Aorta (tissue), 5 donors: ENCODE data around the gene ADPRHL1. TPM values are rescaled to one million over a fixed set of nuclear protein-coding genes. Genes with fewer than 3 reads are reported as not detected.

Experiments used
- ATAC-seq: fragments of 200-7000 bp; cut with Tn5 transposase; one replicate; pipeline ENCODE4 v1.9.1; 2022; ENCODE audit warnings: moderate library complexity; ENCODE audit not compliant: low FRiP score
- DNase-seq, 2 donors: peaks; one replicate each; pipeline ENCODE4 v3.0.0-alpha.2; 2020
- H3K27ac ChIP-seq, 2 donors: one replicate each; pipeline ENCODE4 v1.5.1; 2013; ENCODE audit warnings: low read length in 2 of 2, mild to moderate bottlenecking in 2 of 2, moderate library complexity in 2 of 2, control low read depth in 1 of 2, inconsistent platforms in 1 of 2, low read depth in 1 of 2
- H3K27me3 ChIP-seq, 2 donors: one replicate each; pipeline ENCODE4 v1.6.1; 2013; ENCODE audit warnings: control low read depth in 1 of 2, low read length in 1 of 2, mild to moderate bottlenecking in 1 of 2, moderate library complexity in 1 of 2; ENCODE audit not compliant: insufficient read depth in 2 of 2, control insufficient read depth in 1 of 2
- H3K36me3 ChIP-seq, 2 donors: one replicate each; pipeline ENCODE4 v1.6.1; 2013; ENCODE audit warnings: control low read depth in 1 of 2, low read length in 1 of 2, mild to moderate bottlenecking in 1 of 2; ENCODE audit not compliant: insufficient read depth in 2 of 2, control insufficient read depth in 1 of 2
- H3K4me1 ChIP-seq, 2 donors: one replicate each; pipeline ENCODE4 v1.6.1; 2013; ENCODE audit warnings: low read length in 2 of 2, control low read depth in 1 of 2, mild to moderate bottlenecking in 1 of 2, moderate library complexity in 1 of 2; ENCODE audit not compliant: insufficient read depth in 2 of 2, control insufficient read depth in 1 of 2
- H3K4me3 ChIP-seq, 2 donors: one replicate each; pipeline ENCODE4 v1.5.1; 2013; ENCODE audit warnings: low read length in 2 of 2, control low read depth in 1 of 2, mild to moderate bottlenecking in 1 of 2
- H3K9me3 ChIP-seq: one replicate; pipeline ENCODE4 v1.6.1; 2013; ENCODE audit warnings: mild to moderate bottlenecking, low read length; ENCODE audit not compliant: control insufficient read depth
- WGBS, 2 donors: extraction: QIAGEN DNeasy Blood & Tissue Kit; methylation state at CpG; one replicate each; pipeline ENCODE4 v1.1.7; 2013; 5-methylcytosine and 5-hydroxymethylcytosine counted together
- intact Hi-C, 2 donors: fragments of 100-400 bp; cut with DNase I; formaldehyde crosslinking; loops; one replicate each; pipeline versions ENCODE4 v1.14.2 to v1.15.0; 2022
- polyA plus RNA-seq, 2 donors: library from polyadenylated mRNA; stranded (reverse); fragments of 200-250 nt; gene quantifications; one replicate each; pipeline ENCODE4 v1.2.3, GENCODE V29; 2013
- total RNA-seq, 2 donors: library from RNA; stranded (reverse); fragmentation: NEBNext Ultra II Directional; extraction: Animal tissue kit (Norgen Biotek cat#: 25700); gene quantifications; one replicate each; pipeline ENCODE4 v1.2.1, GENCODE V29; 2021
- donor health status: healthy with polysubstance abuse.
- donor health status: Bipolar disorder and iron deficiency.
- donor health status: DM: no; HTN: no; CAD: no.
- donor health status: DM: no; HTN: no; CAD: no.
- donor health status: DM: yes; HTN: yes; CAD: no.

ADPRHL1 gene
- total and polyA plus RNA-seq, 4 donors: 2.0 to 10.8 (median 3.2) TPM

DNA sequence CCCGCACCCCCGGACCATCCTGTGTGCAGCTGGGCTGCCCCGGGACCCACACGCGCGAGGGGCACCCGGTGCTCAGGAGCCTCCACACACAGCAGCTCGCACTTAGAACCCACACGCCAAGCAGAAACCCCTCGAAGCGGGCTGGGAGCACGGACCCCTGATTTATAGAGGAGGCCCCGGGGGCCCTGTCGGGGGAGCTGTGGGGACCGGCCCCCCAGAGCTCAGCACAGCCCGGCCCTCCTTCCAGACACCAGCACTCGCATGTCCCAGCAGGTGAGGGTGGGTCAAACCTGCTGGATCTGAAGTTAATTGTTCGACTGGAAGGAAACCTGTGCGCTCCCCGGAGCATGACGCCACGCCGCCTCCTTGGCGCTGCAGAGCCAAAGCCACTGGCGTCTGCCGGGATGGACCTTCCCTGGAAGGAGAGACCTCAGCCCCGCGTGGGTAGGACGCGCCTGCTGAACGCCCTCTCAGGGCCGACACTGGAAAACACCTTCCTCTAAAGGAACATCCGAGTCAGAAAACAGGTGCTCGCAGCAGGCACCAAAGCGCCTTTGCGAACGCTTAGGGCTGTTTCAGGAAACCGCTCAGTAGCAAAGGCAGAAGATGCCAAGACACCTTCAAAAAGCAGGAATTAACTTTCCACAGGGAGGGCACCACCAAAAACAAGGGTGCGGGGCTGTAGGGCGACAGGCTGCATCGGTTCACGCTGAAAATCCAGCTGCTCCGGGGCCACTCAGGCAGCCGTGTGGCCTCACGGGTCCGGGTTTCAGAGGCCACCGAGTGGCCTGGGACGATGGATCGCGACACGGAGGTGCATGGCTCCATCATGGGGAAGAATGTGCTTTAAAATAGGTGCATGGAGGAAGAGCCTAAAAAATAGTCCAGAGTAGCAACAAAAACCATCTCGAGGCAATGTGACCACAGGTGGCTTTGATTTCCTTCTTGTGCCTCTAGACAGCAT, 51.6 kb downstream of the ADPRHL1 start:
- Histone ChIP-seq H3K4me1 (no peaks in the 10 kb centered on the region), H3K27me3 (no peaks in the 10 kb centered on the region), H3K9me3 (no peaks in the 10 kb centered on the region), H3K4me3 (no peak overlapping the region), H3K36me3 (no peaks in the 10 kb centered on the region), H3K27ac (peak overlapping the region in 1 of 2 donors; percentile 25)
- WGBS, 2 donors: 91 to 95% methylated on average over 52 of the region's 52 CpGs
- peak in 1 of 2 donors; percentile 58 for DNase-seq
- no peak for ATAC-seq
- intact Hi-C loops: no loop called here

DNA sequence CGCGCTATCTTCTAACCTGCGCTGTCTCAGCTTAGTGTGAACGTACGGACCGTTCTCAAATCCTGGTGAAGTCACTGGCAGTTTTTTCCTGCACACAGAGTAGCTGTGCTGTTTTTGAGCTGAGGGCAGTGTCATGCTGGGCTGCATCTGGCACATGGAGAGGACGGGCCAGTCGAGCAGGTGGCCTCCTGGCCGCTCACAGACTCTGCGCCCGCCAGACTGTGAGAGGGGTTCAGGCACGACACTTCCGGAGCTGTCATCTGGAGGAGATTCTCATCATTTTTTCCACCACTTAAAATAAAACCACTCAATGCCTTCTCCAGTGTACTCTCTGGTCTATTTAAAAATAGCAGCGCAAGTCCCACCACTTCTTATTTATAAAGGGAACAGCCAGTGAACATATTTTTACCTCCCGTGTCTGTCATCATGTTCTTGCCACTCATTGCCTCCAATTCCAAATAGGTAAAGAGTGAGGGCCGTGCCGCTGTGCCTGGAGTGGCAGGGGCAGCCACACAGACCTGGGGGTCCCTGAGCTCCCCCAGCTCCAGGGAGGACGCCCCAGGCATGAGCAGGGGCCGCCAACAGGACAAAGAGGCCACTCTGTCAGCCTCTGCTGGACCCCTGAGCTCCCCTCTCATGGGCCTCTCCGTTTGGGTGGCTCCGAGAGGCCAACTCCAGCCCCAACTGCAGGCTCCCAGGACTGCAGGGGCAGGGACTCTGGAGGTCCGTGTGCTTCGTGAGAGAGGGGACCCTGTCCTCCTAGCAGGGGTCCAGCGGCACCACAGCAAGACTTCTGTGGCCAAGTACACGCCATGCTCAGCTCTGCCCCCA, 52.5 kb downstream of the ADPRHL1 start:
- H3K27me3 ChIP-seq: no peaks in the 10 kb centered on the region

DNA sequence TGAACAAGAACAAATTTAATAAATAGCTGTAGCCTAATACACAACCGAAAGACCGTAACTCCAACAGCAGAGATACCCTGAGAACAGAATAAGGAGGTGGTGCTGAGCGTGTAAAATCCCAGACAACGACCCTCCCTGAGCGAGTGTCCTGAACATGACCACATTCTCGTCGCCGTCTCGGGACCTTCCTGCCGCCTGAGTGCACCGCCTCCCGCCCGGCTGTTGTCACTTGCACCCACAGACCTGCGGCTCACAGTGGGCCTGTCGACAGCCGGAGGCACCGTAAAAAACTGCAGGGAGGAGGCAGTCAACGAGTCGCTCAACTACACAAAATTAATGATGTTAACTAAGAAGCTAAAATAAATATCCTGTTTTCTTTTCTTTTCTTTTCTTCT, 53.5 kb downstream of the ADPRHL1 start:
- peak overlapping the region in 1 of 2 donors; percentile 65 for H3K27ac ChIP-seq
- no peaks in the 10 kb centered on the region for H3K4me1 ChIP-seq
- no peaks in the 10 kb centered on the region for H3K9me3 ChIP-seq
- H3K36me3 ChIP-seq: no peaks in the 10 kb centered on the region
- H3K4me3 ChIP-seq: no peak overlapping the region
- DNase-seq: no peak
- ATAC-seq: no peak
- 91 to 92% methylated on average over 19 of the region's 19 CpGs for whole genome bisulfite sequencing, 2 donors
- no peaks in the 10 kb centered on the region for H3K27me3 ChIP-seq
- intact Hi-C loops: loop anchor here (5.0 kb wide), 2 partner anchors 53 to 102 kb away; partner anchors contain the start of genes LAMP1 (in 2 of the 2) and ADPRHL1 (in 1 of the 2)

More for the DNA sequence above, 52.5 kb downstream of the ADPRHL1 start:
- WGBS, 2 donors: 39 to 58% methylated on average over 25 of the region's 25 CpGs
- ATAC-seq (no peak), DNase-seq (no peak)
- H3K4me3 ChIP-seq: no peak overlapping the region
- H3K36me3 ChIP-seq: no peaks in the 10 kb centered on the region
- H3K27ac ChIP-seq: peak overlapping the region in 1 of 2 donors; percentile 77
- no peaks in the 10 kb centered on the region for H3K9me3 ChIP-seq
- no peaks in the 10 kb centered on the region for H3K4me1 ChIP-seq
- intact Hi-C loops: no loop called here

DNA sequence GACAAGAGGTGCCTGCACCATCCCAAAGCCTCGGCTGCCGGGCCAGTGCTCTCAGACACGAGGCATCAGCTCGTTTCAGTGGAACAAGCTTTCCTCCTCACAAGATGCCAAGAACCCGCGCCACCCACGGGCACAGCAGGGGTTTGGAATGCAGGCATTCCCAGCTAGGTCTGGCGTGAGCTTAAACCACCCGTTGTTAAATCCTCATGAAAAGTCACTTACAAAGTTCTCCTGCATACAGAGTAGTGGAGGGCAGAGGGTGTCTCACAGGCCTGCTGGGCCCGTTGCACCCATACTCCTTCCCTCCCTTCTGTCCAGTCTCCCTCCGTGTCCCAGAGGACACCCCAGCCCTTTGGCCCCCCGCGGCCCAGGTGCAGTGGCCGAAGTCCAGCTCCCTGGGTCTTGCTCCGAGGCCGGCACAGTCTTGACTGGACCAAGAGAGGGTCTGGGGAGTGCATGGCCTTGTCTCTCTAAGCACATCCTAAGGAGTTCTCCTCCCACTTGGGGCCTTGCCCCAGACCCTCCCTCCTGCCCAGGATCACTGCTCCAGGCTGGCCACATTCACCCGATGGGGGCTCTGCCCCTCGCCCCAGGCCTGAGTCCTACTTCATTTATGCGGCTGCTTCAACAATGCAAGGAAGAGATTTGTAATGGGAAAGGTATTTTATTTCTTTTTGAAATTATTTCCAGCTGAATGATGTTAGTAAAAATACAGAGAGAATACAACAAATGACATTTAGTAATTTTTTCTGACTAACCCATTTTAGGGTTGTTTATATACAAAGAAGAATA, 54.1 kb downstream of the ADPRHL1 start:
- Histone ChIP-seq H3K27ac (peak overlapping the region in 1 of 2 donors; percentile 6), H3K4me1 (no peaks in the 10 kb centered on the region), H3K36me3 (no peaks in the 10 kb centered on the region), H3K9me3 (no peaks in the 10 kb centered on the region), H3K4me3 (no peak overlapping the region), H3K27me3 (no peaks in the 10 kb centered on the region)
- intact Hi-C loops: loop anchor here (5.0 kb wide), 2 partner anchors 53 to 102 kb away; partner anchors contain the start of genes LAMP1 (in 2 of the 2) and ADPRHL1 (in 1 of the 2)
- WGBS, 2 donors: 13 to 18% methylated on average over 19 of the region's 19 CpGs
- DNase-seq: peak in 1 of 2 donors; percentile 84
- no peak for ATAC-seq

DNA sequence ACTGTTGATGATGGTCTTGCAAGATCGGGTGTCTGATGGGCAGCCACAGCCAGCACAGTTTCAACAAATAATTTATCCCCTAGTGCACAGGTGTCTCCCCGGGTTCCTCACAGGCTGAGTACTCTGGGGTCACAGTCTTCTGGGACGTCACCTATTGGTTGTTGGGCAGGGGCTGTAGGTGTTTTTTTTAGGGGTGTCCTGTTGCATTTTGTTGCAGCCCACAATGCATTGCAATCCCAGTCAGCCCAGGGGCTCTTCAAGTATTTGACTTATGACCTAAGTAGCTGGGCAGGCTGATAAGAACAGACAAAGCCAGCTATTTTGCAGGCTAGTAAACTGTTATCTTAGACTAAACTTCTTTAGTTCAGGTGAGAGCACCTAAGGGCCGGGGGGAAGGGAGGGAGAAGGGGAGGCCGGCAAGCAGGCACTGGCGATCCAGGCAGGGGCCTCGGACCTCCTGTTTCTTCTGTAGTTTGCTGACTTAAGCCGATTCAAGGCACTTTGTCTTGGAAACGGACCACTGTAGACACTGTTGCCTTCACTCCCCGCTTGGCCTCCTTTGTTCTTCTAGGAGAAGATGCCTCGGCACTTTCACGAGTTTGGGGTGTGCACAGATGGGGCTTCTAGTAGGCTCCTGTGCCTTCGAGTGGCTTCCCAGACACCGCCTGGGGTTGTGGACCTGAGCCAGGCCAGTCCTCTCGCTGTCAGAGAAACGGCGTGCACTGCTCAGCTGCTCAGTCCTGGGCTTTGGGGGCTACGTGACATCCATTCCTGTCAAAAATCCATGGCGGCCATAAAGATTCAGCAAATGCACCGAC, 55.5 kb downstream of the ADPRHL1 start:
- DNase-seq (no peak), ATAC-seq (no peak)
- H3K9me3 ChIP-seq: no peaks in the 10 kb centered on the region
- H3K27me3 ChIP-seq: no peaks in the 10 kb centered on the region
- intact Hi-C loops: loop anchor here (5.0 kb wide), 2 partner anchors 54 to 101 kb away; partner anchors contain the start of genes LAMP1 (in 2 of the 2) and ADPRHL1 (in 1 of the 2)
- H3K4me1 ChIP-seq: no peaks in the 10 kb centered on the region
- H3K4me3 ChIP-seq: no peak overlapping the region
- peak overlapping the region in 1 of 2 donors; percentile 13 for H3K27ac ChIP-seq
- 91 to 92% methylated on average over 20 of the region's 20 CpGs for WGBS, 2 donors
- no peaks in the 10 kb centered on the region for H3K36me3 ChIP-seq

DNA sequence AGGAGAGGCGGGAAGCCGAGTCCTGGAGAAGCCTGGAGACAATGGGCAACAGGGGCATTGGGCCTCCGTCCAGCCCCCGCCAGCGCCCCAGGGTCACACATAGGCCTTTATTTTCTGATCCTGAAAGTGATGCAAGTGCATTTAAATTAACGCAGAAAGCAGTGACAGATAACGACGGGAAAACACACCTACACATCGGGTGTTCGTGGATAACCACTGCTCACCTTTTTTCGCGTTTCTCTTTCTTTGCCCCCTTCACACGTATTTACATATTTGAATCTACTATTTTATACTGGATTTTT, 59.0 kb downstream of the ADPRHL1 start:
- Histone ChIP-seq H3K27ac (no peak overlapping the region), H3K4me3 (no peak overlapping the region), H3K4me1 (no peaks in the 10 kb centered on the region), H3K9me3 (no peaks in the 10 kb centered on the region), H3K27me3 (no peaks in the 10 kb centered on the region), H3K36me3 (no peaks in the 10 kb centered on the region)
- WGBS, 2 donors: 45 to 51% methylated on average over 13 of the region's 13 CpGs
- DNase-seq: no peak
- ATAC-seq: no peak
- intact Hi-C loops: loop anchor here (5.0 kb wide), 2 partner anchors 58 to 117 kb away; partner anchors contain the start of gene ADPRHL1 (in 1 of the 2)

DNA sequence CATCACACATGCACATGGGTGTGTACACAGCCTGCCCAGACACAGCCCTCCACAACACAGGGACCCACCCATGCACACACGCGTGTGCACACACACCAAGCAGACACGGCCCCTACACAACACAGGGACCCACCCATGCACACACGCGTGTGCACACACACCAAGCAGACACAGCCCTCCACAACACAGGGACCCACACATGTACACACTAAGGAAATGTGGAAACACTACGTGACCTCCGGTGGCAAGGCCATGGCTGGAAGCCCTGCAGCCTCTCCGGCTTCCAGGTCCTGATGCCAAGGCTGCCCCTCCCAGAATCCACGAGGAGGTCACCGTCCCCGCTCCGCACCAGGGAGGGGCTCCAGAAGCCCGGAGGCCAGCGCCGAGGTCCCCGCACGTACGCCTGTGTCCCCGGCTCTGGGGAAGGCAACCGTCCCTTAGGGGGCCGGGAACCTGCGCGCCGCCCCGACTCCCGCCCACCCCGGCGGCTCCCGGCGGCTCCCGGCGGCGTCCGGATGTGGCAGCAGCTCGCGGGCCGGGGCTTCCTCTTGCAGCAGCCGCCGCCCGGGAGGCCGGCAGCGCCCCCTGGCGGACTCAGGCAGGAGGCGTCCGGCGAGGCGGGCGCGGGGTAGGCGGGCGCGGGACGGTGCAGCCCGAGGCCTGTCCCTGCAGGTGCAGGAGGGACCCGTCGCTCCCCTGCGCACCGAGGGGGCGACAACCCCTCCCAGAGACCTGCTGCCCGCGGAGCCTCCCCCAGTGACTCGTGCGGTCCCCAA, 59.5 kb downstream of the ADPRHL1 start:
- Histone ChIP-seq H3K27ac (no peak overlapping the region), H3K4me1 (no peaks in the 10 kb centered on the region), H3K9me3 (no peaks in the 10 kb centered on the region), H3K36me3 (no peaks in the 10 kb centered on the region), H3K4me3 (peak overlapping the region; percentile 38 to 41), H3K27me3 (no peaks in the 10 kb centered on the region)
- DNase-seq (peak; percentile 87 to 93), ATAC-seq (peak; percentile 95)
- intact Hi-C loops: loop anchor here (5.0 kb wide), 2 partner anchors 59 to 116 kb away; partner anchors contain the start of gene ADPRHL1 (in 1 of the 2)
- 3 to 4% methylated on average over 61 to 63 of the region's 63 CpGs for WGBS, 2 donors
